HG02571 (cell line): ENCODE measurements around the gene MYO1D.

Experiments
- ATAC-seq: cut with Tn5 transposase; IDR thresholded peaks from one replicate; pipeline ENCODE4 v1.9.1; 2021; ENCODE audit warnings: mild to moderate bottlenecking, moderate library complexity; ENCODE audit not compliant: unreplicated experiment

MYO1D gene

DNA sequence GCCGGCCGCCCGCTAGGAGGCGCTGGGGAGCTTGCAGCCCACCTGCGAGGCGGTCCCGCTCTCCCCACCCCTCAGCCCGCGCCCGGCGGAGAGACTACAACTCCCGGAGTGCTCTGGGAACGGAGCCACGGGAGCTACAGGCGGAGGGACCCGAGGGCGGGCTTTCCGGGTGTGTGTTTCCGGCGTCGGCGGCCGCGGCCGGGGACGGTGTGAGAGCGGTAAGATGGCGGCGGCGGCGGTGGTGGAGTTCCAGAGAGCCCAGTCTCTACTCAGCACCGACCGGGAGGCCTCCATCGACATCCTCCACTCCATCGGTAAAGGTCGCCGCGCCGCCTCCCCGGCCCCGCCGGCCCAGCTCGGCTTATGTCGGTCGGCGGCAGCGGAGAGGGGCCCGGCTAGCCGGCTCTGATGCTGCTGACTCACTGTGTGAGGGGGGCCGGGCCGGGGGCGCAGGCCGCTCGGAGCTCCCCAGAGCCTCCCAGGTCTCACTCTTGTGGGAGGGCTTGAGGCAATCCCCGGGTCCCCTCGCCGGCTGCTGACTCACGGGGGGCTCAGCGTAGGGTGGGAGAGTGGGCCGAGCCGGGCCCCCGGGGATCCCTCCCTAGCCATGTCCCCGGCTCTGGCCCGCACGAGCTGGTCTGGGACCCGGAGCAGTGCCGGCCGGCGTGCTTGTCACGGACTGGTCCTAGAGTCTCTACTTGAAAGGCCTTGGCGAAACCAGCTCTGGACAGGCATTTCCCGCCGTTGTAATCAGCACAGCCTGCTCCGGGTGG lies 432.4 kb downstream of the MYO1D start, which contains the start of gene PSMD11:
Gene PSMD11, plus strand, starts transcription at position 210 of the 773 bp plus-strand sequence. Its CDS starts 14 bp downstream, at position 224.
- ATAC-seq: peak; percentile 89

DNA sequence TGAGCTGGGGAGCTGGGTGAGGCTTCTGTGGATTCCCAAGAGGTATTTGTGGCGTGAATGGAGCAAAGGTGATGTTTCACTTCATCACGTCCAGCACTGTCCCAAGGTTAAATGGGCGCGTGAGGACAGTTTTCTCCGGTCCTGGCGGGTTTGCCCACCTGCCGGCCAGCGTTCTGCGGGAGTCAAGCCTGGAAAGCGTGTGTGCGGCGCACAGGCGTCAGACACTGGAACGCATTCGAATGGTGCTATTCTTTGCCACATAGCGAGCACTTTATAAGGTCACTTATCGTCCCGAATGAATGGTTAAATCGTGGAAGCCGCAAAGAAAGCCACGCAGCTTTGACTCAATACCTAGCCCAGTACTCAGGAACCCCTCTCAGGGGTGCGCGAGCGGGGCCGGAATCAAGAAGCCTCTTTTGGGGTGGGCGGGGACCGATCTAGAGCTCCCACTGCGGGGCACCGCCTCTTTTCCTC lies 433.1 kb downstream of the MYO1D start:
- ATAC-seq: no peak
